OCI-LY7 (cell line): ENCODE data around the gene FOXN4.

ENCODE experiments used
- EZH2phosphoT487 ChIP-seq: fragments of 200-600 bp; sonication (generic); IDR thresholded peaks from 2 replicates; pipeline ENCODE4 v1.6.1; 2018; ENCODE audit warnings: low read depth, borderline replicate concordance, mild to moderate bottlenecking, mixed run types, antibody characterized with exemption, low read length, moderate library complexity, mixed read lengths
- TF ChIP-seq, protein P1 (sequence below): fragments of 200-600 bp; sonication (generic); conservative IDR thresholded peaks from 2 replicates; pipeline ENCODE4 v1.5.1; 2014; ENCODE audit warnings: mild to moderate bottlenecking, antibody characterized with exemption, low read length, moderate library complexity, mixed read lengths

DNA sequence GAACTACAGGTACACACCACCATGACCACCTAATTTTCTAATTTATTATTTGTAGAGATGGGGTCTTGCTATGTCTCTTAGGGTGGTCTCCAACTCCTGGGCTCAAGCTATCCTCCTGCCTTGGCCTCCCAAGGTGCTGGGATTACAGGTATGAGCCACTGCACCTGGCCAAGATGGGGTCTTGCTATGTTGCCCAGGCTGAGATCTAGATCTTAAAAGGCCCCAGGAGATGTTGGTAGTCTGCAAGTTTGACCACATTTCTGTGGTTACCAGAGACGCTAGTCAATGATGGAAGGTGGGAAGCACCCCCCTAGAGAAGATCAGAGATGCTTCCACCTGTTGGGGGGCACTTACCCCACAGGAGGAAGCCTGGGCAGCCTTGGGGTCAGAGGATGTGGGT, 34.7 kb downstream of the FOXN4 start:
- TF ChIP-seq, protein P1, sequence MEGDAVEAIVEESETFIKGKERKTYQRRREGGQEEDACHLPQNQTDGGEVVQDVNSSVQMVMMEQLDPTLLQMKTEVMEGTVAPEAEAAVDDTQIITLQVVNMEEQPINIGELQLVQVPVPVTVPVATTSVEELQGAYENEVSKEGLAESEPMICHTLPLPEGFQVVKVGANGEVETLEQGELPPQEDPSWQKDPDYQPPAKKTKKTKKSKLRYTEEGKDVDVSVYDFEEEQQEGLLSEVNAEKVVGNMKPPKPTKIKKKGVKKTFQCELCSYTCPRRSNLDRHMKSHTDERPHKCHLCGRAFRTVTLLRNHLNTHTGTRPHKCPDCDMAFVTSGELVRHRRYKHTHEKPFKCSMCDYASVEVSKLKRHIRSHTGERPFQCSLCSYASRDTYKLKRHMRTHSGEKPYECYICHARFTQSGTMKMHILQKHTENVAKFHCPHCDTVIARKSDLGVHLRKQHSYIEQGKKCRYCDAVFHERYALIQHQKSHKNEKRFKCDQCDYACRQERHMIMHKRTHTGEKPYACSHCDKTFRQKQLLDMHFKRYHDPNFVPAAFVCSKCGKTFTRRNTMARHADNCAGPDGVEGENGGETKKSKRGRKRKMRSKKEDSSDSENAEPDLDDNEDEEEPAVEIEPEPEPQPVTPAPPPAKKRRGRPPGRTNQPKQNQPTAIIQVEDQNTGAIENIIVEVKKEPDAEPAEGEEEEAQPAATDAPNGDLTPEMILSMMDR, result no peak
- TF ChIP-seq EZH2phosphoT487, result no peak
